GM12801 (cell line): ENCODE measurements around the gene AKAP12.

ENCODE experiments used
- TF ChIP-seq, protein P1 (sequence below): IDR thresholded peaks from one replicate; pipeline ENCODE4 v1.5.1; 2011; ENCODE audit warnings: control low read depth; ENCODE audit not compliant: insufficient read length; ENCODE audit errors: extremely low read depth

Gene AKAP12

DNA sequence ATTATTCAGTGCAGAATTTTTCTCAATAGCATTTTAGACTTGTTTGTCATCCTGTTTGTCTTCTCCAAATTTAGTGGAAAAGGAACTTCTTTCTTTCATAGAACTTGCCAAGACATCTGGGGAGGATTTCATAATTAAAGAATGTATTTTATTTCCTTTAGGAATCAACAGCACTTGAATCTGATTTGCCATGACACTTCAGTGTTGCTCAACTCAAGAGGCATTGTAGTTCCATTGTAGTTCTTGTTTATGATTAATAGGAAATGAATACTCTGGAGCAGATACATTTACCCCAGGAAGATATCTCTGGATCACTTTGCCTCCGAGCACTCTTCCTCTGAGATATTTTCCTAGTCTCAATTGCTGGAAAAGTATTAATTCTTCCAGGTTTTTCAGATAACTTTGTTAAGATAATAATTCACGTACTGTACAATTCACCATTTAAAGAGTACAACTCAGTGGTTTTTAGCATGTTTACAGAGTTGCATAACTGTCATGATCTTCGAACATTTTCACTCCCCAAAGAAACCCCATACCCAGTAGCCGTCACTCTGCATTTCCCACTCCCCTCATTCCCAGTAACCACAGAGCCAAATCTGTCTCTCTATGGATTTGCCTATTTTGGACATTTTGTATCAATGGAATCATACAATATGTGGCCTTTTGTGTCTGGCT, 29.7 kb downstream of the AKAP12 start:
- TF ChIP-seq, protein P1, sequence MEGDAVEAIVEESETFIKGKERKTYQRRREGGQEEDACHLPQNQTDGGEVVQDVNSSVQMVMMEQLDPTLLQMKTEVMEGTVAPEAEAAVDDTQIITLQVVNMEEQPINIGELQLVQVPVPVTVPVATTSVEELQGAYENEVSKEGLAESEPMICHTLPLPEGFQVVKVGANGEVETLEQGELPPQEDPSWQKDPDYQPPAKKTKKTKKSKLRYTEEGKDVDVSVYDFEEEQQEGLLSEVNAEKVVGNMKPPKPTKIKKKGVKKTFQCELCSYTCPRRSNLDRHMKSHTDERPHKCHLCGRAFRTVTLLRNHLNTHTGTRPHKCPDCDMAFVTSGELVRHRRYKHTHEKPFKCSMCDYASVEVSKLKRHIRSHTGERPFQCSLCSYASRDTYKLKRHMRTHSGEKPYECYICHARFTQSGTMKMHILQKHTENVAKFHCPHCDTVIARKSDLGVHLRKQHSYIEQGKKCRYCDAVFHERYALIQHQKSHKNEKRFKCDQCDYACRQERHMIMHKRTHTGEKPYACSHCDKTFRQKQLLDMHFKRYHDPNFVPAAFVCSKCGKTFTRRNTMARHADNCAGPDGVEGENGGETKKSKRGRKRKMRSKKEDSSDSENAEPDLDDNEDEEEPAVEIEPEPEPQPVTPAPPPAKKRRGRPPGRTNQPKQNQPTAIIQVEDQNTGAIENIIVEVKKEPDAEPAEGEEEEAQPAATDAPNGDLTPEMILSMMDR, result no peak

DNA sequence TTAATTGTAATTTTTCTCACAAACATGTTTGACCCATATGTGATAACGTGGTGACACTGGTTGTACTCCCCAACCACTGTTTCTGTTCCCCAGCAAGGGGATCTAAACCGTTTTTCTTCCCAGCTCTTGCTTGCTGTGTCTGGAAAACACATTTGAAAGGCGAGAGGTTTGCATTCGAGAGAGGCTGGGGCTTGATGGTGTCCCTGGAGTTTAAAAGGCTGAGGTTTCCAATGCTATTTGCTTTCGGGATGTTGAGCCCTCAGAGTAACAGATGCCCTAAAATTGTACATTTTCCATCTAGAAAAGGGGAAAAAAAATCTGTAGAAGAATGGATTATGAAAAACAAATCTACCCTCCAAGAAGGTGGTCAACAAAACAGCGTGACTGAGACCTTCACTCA, 35.4 kb downstream of the AKAP12 start:
- TF ChIP-seq, protein P1, result no peak

DNA sequence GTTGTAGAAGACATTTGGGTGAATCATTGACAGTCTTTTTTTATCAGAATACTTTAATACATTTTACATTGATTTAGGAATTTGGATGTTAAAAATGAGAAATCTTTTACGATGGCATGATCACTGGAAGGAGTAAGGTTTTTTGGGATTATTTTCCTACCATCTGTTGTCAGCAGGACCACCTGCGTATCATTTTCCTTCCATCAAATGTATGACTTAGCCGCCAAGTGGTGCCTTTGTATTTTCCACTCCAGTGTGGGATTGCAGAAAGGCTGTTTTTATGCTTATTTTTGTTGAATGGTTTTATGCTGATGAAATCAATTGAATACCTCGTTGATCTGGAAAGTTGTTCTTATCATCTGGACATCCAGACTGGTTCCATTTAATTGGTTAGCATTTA, 35.8 kb downstream of the AKAP12 start:
- TF ChIP-seq, protein P1, result no peak

DNA sequence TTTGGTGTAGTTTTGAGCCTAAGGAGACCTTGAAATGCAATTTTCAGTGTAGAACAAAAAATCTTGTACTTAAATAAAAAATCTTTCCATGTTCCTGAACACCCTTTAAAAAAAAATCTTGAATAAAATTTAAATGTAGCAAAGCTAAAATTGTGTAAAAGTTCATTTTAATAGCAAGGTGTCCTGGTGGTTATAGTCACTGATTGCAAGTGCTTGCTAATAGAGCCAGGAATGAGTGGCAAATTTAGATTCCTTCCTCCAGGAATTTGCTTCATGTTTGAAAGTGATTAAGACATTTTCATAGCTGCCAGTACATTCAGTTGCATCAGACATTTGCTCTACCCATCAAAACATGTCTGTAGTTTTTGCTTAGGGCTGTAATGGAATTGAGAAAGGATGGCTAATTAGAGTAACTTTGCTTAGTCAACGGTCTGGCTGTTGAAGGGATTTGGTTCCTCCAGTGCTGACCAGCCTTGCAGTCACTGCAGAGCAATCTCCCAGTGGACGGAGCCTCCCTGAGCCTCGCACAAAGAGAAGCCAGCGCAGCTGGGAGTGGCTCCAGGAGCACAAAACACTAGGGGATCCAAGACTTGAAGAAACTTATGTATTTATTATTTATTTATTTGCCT, 36.5 kb downstream of the AKAP12 start:
- TF ChIP-seq, protein P1, result no peak

GRCh38 chr6:151279891-151280290, 40.1 kb downstream of the AKAP12 start:
- TF ChIP-seq, protein P1, result no peak

DNA sequence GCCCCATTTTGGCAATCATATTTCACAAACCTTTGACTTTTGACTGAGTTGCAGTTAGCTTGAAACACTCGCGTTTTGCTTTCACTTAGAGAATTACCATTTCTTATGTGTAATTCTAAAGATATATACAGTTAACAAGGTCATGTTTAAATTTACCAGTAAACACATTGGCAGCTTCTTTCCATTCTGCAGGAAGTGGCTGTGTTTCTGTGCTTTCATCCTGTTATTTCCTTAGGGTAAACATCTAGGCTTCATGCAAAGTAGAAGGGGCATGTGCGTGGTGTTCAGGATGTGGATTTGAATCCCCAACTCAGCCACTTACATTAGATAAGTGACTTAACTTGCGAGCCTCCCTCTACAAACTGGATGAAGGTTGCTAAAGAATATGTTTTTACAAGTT, 41.1 kb downstream of the AKAP12 start:
- TF ChIP-seq, protein P1, result no peak

DNA sequence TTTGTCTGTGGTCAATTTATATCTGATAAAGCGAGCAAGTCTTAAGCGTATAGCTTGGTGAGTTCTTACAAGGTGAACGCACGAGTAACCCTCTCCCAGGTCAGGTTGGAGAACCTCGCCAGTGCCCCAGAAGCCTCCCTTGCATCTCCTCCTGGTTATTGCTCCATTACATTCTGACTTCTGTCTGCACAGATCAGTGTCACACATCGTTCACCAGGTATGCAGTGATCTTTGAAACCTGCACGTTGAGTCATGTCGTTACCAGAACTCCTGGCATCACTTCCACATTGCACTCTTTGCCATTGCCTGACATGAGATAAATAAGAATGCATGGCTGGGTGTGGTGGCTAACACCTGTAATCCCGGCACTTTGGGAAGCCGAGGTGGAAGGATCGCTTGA, 44.2 kb downstream of the AKAP12 start:
- TF ChIP-seq, protein P1, result no peak
